HCT116 (cell line): Measurements from ENCODE around the gene ABCC1.

Source experiments
- ATF3 ChIP-seq: IDR thresholded peaks from 2 replicates; pipeline ENCODE4 v1.6.1; 2012
- EGR1 ChIP-seq: IDR thresholded peaks from 2 replicates; pipeline ENCODE4 v1.6.1; 2012; ENCODE audit warnings: low read depth
- POLR2AphosphoS5 ChIP-seq: IDR thresholded peaks from 2 replicates; pipeline ENCODE4 v1.6.1; 2011; ENCODE audit warnings: mild to moderate bottlenecking, low read depth, low read length, moderate library complexity
- TF ChIP-seq, protein P1 (sequence below), 3 experiments: fragments of 200-600 bp in 1 of 3; sonication (generic) in 1 of 3; IDR thresholded peaks in 2 of 3; conservative IDR thresholded peaks in 1 of 3; 2 replicates each; pipeline ENCODE4 v1.5.1; 2012 to 2017; ENCODE audit warnings: low read depth in 2 of 3, low read length in 2 of 3, antibody characterized with exemption in 1 of 3, borderline replicate concordance in 1 of 3, control low read depth in 1 of 3, mild to moderate bottlenecking in 1 of 3, mixed read lengths in 1 of 3, mixed run types in 1 of 3, moderate library complexity in 1 of 3; ENCODE audit not compliant: insufficient read depth in 1 of 3

DNA sequence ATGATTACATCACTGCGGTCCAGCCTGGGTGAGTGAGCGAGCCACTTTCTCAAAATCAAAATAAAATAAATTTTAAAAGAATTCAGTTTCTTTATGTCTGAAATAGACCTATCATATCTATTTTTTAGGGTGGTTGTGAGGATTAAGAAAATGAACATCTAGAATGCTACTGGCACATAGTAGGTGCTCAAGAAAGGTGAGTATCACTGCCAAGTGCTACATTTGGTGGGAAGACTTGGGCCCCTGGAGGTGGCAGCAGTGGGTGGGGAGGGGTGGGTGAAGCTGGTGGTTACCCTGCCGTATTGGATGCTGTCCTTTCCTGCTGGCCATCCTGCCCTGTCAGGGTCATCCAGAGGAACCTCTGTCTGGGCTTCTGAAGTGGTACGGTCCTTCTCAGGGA lies 223.6 kb downstream of the ABCC1 start:
- TF ChIP-seq POLR2AphosphoS5 (no peak), ATF3 (no peak), EGR1 (no peak)
- TF ChIP-seq, protein P1, sequence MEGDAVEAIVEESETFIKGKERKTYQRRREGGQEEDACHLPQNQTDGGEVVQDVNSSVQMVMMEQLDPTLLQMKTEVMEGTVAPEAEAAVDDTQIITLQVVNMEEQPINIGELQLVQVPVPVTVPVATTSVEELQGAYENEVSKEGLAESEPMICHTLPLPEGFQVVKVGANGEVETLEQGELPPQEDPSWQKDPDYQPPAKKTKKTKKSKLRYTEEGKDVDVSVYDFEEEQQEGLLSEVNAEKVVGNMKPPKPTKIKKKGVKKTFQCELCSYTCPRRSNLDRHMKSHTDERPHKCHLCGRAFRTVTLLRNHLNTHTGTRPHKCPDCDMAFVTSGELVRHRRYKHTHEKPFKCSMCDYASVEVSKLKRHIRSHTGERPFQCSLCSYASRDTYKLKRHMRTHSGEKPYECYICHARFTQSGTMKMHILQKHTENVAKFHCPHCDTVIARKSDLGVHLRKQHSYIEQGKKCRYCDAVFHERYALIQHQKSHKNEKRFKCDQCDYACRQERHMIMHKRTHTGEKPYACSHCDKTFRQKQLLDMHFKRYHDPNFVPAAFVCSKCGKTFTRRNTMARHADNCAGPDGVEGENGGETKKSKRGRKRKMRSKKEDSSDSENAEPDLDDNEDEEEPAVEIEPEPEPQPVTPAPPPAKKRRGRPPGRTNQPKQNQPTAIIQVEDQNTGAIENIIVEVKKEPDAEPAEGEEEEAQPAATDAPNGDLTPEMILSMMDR (IDR thresholded peaks at IDR 0.05 in 2 of 3, conservative IDR thresholded peaks at IDR 0.05 in 1 of 3; ENCODE audit: borderline replicate concordance in 1 of 3, insufficient read depth in 1 of 3, low read depth in 2 of 3, low read length in 2 of 3) = no peak
